HG02970 (cell line): ENCODE results near the gene TMEM218.

Source experiments
- ATAC-seq: cut with Tn5 transposase; IDR thresholded peaks from one replicate; pipeline ENCODE4 v1.9.1; 2021; ENCODE audit warnings: mild to moderate bottlenecking, moderate library complexity, moderate number of reproducible peaks; ENCODE audit not compliant: unreplicated experiment, low FRiP score

Gene TMEM218

GRCh38 chr11:125132071-125132470 is 20.6 kb upstream of the TMEM218 start:
- no peak for ATAC-seq

- ATAC-seq = no peak
Measured at GRCh38 chr11:125129316-125129993, 18.0 kb upstream of the TMEM218 start.

GRCh38 chr11:125128450-125128849 is 17.0 kb upstream of the TMEM218 start:
- no peak for ATAC-seq

DNA sequence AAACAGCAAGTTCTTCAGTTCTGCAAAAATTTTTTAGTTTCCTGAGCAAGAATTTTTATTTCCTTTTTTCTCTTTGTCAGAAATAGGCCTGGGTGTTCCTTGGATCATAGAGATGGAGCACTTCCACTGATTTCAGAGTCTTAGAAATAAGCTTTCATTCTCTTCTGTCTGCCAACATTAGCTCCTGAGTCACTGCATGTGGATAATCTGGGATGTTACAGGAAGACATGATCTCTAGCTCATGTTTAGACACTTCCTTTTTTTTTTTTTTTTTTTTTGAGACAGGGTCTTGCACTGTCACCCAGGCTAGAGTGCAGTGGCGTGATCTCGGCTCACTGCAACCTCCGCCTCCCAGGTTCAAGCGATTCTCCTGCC is 13.2 kb upstream of the TMEM218 start:
- no peak for ATAC-seq

DNA sequence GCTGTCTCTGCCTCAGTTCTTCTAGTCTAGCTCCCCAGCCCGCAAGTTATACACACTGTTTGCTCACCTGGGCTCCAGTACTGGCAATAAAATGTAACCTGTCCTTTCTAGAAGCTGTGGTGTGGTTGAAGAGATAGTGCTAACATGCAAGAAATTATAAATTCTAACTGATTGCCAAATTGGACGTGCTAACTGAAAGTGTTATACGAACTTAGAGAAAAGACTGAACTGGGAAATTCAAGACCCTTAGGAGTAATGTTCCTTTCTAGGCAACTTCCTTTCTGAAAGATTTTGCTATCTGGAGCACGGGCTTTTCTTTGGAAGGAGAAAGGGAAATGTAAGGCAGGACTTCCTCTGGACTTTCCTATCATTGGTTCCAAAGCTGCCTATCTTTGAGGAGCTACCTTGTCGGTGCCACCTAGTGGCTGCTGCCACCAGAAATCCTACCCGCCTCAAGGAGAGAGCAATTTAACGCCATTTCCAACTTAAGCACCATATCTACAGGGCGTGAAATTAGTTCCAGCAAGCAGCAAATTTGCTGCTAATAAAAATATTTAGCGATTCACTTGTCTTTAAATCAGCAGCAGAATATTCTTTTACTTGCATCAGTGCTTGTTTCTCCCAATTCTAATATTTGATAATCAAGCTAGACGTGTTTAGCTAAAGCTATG is 12.7 kb upstream of the TMEM218 start:
- ATAC-seq = no peak

- ATAC-seq = no peak
Measured at GRCh38 chr11:125123194-125123946, 11.9 kb upstream of the TMEM218 start.

- no peak for ATAC-seq
Measured at GRCh38 chr11:125117429-125117828, 6.0 kb upstream of the TMEM218 start.

GRCh38 chr11:125114518-125114917 is 3.1 kb upstream of the TMEM218 start:
- no peak for ATAC-seq

DNA sequence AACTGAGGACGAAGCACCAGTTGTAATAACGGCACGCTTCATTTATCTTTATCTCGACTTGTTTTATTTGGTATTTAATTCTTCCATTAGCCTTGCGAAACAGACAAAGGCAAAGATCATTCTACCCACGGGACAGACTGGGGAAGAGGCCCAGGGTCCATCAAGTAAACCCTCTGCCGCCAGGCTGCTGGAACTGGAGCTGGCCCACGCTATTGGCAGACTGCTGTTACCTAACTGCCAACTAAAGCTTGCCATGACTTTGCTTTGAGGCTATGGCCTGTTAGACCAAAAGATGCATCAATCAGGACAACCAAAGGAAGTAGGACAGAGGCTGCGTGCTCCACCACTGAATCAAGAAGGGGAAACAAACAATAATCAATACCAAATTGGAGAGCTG is 780 bp upstream of the TMEM218 start:
- ATAC-seq = no peak

GRCh38 chr11:125111001-125111342 is 454 bp downstream of the TMEM218 start:
- no peak for ATAC-seq

DNA sequence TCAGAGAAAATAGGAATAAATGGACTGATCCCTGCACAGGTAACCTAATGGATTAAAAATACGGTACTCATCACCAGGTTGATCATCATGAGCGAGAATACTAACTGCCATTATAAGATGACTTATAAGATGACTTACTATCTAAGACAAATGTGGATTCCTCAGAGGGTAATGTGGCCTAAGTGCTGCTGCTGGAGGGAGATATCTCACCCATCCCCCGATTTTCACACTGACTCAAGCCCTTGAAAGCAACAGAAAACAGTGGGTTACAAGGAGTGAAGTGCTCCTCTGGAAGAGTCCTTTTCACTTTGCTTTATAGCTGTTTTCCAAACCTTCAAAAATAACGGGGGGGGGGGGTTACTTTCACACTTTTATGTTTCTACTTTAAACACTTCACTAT is 920 bp downstream of the TMEM218 start:
- no peak for ATAC-seq

- ATAC-seq = no peak
Measured at GRCh38 chr11:125108469-125108868, 3.0 kb downstream of the TMEM218 start.

DNA sequence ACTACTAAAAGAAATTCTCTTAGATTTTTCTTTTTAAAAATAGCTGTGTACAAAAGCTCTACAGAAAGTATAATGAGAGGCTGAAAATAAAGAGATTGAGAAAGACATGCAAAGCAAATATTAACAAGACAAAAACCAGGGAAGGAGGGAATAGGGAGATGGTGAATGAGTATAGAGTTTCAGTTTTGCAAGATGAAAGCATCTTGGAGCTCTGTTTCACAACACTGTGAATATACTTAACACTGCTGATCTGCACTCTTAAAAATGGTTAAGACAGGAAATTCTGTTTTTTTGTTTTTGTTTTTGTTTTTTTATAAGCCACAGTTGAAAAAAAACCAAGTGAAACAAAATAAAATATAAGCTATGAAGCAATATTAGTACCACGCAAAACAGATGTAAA is 5.5 kb downstream of the TMEM218 start:
- no peak for ATAC-seq

- no peak for ATAC-seq
Measured at GRCh38 chr11:125102510-125102909, 8.9 kb downstream of the TMEM218 start.

GRCh38 chr11:125102025-125102424 is 9.4 kb downstream of the TMEM218 start:
- no peak for ATAC-seq

DNA sequence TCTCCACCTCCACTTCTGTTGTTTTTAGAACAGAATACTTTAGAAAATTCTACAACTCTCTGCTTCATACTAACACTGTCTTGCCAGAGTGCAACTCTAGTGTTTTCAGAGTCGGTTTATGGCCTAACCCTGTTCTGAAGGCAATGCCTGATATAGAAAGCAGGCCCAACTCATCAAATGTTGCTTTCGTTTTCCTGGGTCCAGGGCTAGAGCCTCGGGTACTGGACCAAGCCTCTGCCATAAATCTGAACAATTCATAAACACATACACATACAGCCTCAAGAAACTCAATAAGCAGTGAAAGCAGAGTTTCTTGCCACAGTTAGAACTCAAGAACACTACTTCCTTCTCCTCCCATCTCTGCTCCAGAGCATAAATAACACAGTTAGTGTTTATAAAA is 9.8 kb downstream of the TMEM218 start:
- ATAC-seq = no peak

DNA sequence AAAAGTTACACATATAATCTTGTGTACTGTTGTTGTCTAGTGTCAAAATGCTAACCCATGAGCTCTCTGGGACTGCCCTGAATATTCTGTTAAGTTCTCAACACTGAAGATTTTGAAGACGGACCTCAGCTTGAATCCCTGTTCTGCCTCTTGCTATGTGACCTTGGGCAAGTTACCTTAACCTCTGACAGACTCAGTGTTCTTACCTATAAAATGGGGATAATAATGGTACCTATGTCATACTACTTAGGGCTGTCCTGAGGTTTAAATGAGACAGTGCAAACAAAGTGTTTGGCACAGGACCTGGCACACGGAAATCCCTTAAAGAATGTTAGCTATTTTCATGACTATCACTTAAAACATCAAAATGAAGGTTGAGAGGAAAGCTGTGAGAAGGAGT is 11.3 kb downstream of the TMEM218 start:
- ATAC-seq = no peak

DNA sequence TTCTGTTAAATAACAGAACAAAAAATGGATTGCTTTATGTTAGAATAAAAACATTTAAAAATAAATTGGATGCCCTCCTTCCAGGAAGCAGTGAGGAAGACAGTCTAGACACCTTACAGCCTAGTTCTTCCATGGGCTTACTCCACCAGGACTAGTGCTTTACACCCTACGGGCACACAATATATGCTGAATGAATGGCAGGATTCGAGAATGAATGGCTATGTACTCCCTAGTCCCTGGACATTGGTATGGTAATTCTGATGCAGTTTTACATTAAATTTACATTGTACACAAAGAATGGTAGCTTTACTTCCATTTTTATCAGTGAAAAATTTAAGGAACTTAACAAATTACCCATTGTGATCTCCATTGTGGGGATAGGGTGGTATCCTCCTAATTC is 16.7 kb downstream of the TMEM218 start:
- ATAC-seq = no peak

- no peak for ATAC-seq
Measured at GRCh38 chr11:125093502-125093901, 17.9 kb downstream of the TMEM218 start.

GRCh38 chr11:125092669-125093068 is 18.8 kb downstream of the TMEM218 start:
- ATAC-seq = no peak

DNA sequence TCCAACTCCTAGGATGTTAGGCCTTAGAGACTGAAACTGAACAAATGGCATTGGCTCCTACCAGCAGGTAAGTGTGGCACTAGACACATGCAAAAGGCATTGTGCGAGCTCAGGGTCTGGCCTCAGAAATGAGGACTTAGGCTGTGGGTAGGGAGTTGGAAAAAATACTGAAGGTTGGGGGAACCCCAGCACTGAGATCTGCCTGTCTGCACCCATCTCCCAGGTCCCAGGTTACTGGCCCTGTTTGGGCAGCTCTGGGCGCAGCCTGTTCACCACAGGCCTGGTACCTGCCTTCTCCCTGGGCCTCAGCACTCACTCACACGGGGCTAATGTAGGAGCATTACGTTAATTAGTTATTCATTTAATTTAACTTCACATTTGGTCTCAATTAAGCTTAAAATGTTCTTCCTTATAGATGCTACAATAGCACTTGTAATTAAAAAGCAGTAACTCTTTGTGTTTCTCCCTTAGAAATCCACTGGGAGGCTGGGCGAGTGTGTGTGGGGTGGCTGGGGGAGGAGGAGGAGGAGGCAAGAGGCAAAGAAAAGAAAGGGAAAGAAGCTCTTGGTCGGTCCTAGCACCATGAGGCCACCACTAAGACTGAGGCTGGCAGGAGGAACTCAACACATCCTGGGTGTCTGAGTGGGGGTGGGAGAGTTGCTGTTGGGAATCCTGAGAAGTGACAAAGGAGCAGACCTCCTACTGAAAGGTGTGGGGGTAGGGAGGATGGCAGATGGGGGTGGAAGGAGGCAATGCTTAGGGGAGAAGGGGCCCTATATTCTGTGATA is 19.4 kb downstream of the TMEM218 start:
- ATAC-seq = no peak
